GM23248 (cell line): Measurements from ENCODE around the gene OTX2. TPM values are rescaled to one million over a fixed set of nuclear protein-coding genes. Genes with fewer than 3 reads are reported as not detected.

ENCODE experiments used
- DNase-seq: peaks from one replicate; pipeline ENCODE4 v3.0.0-alpha.2; 2015
- H2AFZ ChIP-seq: fragments of 200-600 bp; sonication (generic); 2 replicates; pipeline ENCODE4 v1.6.1; 2016; ENCODE audit warnings: antibody characterized with exemption
- H3F3A ChIP-seq: fragments of 200-600 bp; sonication (generic); 2 replicates; pipeline ENCODE4 v1.6.1; 2016; ENCODE audit warnings: mild to moderate bottlenecking, antibody characterized with exemption, mixed run types; ENCODE audit not compliant: insufficient read depth
- H3K27ac ChIP-seq: fragments of 200-600 bp; sonication (generic); 2 replicates; pipeline ENCODE4 v1.5.1; 2016; ENCODE audit warnings: mild to moderate bottlenecking
- H3K27me3 ChIP-seq: fragments of 200-600 bp; sonication (generic); replicated peaks from 2 replicates; pipeline ENCODE4 v1.6.1; 2016; ENCODE audit warnings: mild to moderate bottlenecking; ENCODE audit not compliant: insufficient read depth
- H3K36me3 ChIP-seq: fragments of 200-600 bp; sonication (generic); 2 replicates; pipeline ENCODE4 v1.6.1; 2016; ENCODE audit warnings: low read depth, mild to moderate bottlenecking
- H3K4me1 ChIP-seq: fragments of 200-600 bp; sonication (generic); 2 replicates; pipeline ENCODE4 v1.6.1; 2016; ENCODE audit warnings: mild to moderate bottlenecking; ENCODE audit not compliant: insufficient read depth
- H3K4me2 ChIP-seq: fragments of 200-600 bp; sonication (generic); one replicate; pipeline ENCODE4 v1.6.1; 2016; ENCODE audit warnings: mild to moderate bottlenecking; ENCODE audit not compliant: unreplicated experiment
- H3K4me3 ChIP-seq: fragments of 200-600 bp; sonication (generic); 2 replicates; pipeline ENCODE4 v1.5.1; 2016; ENCODE audit warnings: mild to moderate bottlenecking
- H3K79me2 ChIP-seq: fragments of 200-600 bp; sonication (generic); 2 replicates; pipeline ENCODE4 v1.6.1; 2016; ENCODE audit warnings: mild to moderate bottlenecking; ENCODE audit not compliant: insufficient read depth
- H3K9ac ChIP-seq: fragments of 200-600 bp; sonication (generic); 2 replicates; pipeline ENCODE4 v1.6.1; 2016; ENCODE audit warnings: mild to moderate bottlenecking
- H3K9me2 ChIP-seq: fragments of 200-600 bp; sonication (generic); 2 replicates; pipeline ENCODE4 v1.6.1; 2016; ENCODE audit warnings: mixed run types, mild to moderate bottlenecking, moderate library complexity; ENCODE audit not compliant: insufficient read depth
- H3K9me3 ChIP-seq: fragments of 200-600 bp; sonication (generic); one replicate; pipeline ENCODE4 v1.6.1; 2017; ENCODE audit warnings: low read depth
- H4K20me1 ChIP-seq: fragments of 200-600 bp; sonication (generic); 2 replicates; pipeline ENCODE4 v1.6.0; 2016; ENCODE audit not compliant: insufficient read depth
- EZH2 ChIP-seq: fragments of 200-600 bp; sonication (generic); IDR thresholded peaks from 2 replicates; pipeline ENCODE4 v1.6.1; 2018; ENCODE audit warnings: antibody characterized with exemption, mild to moderate bottlenecking; ENCODE audit not compliant: insufficient read depth, poor library complexity, severe bottlenecking
- EZH2phosphoT487 ChIP-seq: fragments of 200-600 bp; sonication (generic); IDR thresholded peaks from 2 replicates; pipeline ENCODE4 v1.6.1; 2018; ENCODE audit warnings: antibody characterized with exemption, moderate library complexity, mild to moderate bottlenecking, low read depth; ENCODE audit not compliant: insufficient read depth
- WGBS, 2 experiments: methylation state at CpG; one replicate each; pipeline ENCODE4 v1.1.6; 2015 to 2017; ENCODE audit warnings: low lambda C conversion rate in 2 of 2, low coverage in 1 of 2; ENCODE audit errors: missing lambda C conversion rate in 2 of 2; 5-methylcytosine and 5-hydroxymethylcytosine counted together
- in situ Hi-C: fragments of 300-500 bp; cut with MboI; formaldehyde crosslinking; loops from 2 replicates; pipeline ENCODE4 v1.15.0; 2020
- polyA plus RNA-seq: library from polyadenylated mRNA; unstranded; fragments of >200 nt; fragmentation: Nextera tagmentation; extraction: Ambion mirVana; gene quantifications from 2 replicates; pipeline ENCODE4 v1.2.1, GENCODE V29; 2016
- small RNA-seq: library from RNA; depleted of rRNA; stranded (forward); fragments of <200 nt; gene quantifications from one replicate; pipeline ENCODE3, GENCODE V24; 2014; ENCODE audit warnings: low read depth, low replicate concordance
- total RNA-seq: library from RNA; depleted of rRNA; stranded (reverse); fragments of >200 nt; shearing (Covaris generic); gene quantifications from 2 replicates; pipeline ENCODE4 v1.2.3, GENCODE V29; 2014; rRNA removed

Gene OTX2
- total and polyA plus RNA-seq, 2 experiments from 2014 or later, result not detected

DNA sequence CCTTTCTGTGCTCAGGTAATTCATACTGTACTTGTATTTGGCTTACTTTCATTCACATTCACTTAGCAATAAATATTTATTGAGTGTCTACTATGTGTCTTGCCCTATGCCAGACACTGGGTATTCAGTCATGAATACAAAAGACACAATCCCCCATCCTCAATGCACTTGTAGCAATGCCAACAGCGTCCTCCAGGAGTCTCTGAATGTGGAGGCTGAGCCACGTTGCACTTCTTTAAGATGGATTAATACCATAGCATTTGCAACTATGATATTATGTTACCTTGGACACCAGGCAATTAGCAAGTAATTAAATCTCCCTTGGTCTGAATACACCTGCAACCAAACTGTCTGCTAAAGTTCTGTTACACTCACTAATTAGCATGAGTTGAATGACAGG, 58.8 kb downstream of the OTX2 start:
- in situ Hi-C loops, result no loop called here
- WGBS, 2 experiments, result 0 to 2% methylated on average over 2 of the region's 2 CpGs
- no peak overlapping the region for H3K4me2 ChIP-seq
- H3K4me3 ChIP-seq, result no peak overlapping the region
- 0 out of 2 replicates have a peak, but pooled peaks cover 3% of the 10 kb centered on the region for H3K27me3 ChIP-seq
- H3K36me3 ChIP-seq, result no peaks in the 10 kb centered on the region
- no peak for DNase-seq
- H3K9ac ChIP-seq, result no peak overlapping the region
- H3K27ac ChIP-seq, result no peak overlapping the region
- no peak overlapping the region for H2AFZ ChIP-seq
- H3F3A ChIP-seq, result no peaks in the 10 kb centered on the region
- H3K9me3 ChIP-seq, result no peaks in the 10 kb centered on the region
- H3K79me2 ChIP-seq, result no peaks in the 10 kb centered on the region
- H4K20me1 ChIP-seq, result no peaks in the 10 kb centered on the region
- no peak for TF ChIP-seq EZH2
- no peak for TF ChIP-seq EZH2phosphoT487
- no peaks in the 10 kb centered on the region for H3K4me1 ChIP-seq
- H3K9me2 ChIP-seq, result no peaks in the 10 kb centered on the region

Small RNAs within 50 kb of the gene (small RNA-seq; reads per million reads assigned to genes)
- gene RN7SL461P (not detected), gene RNU6-1204P (not detected)

Other genes with a start within 250 kb of the OTX2 start
- gene TMEM260, start 230.7 kb downstream of the OTX2 start, total RNA-seq, result 16.1 and 19.6 TPM in 2 replicates
- gene TMEM260, start 230.7 kb downstream of the OTX2 start, polyA plus RNA-seq, result 14.2 and 15.4 TPM in 2 replicates